BE2C (cell line): ENCODE measurements around the gene FBRSL1.

Experiments
- DNase-seq: peaks from one replicate; pipeline ENCODE4 v3.0.0-alpha.2; 2020
- H3K27me3 ChIP-seq: fragments of 250-450 bp; sonication (Bioruptor Pico); 2 replicates; pipeline ENCODE4 v1.5.1; 2020; ENCODE audit warnings: mild to moderate bottlenecking
- H3K36me3 ChIP-seq: fragments of 250-450 bp; sonication (Bioruptor Pico); 2 replicates; pipeline ENCODE4 v1.5.1; 2020; ENCODE audit warnings: mild to moderate bottlenecking
- H3K4me1 ChIP-seq: fragments of 250-450 bp; sonication (Bioruptor Pico); 2 replicates; pipeline ENCODE4 v1.5.1; 2020
- H3K4me3 ChIP-seq: 2 replicates; pipeline ENCODE4 v1.5.1; 2011; ENCODE audit warnings: low read depth, low read length
- H3K9me3 ChIP-seq: fragments of 250-450 bp; sonication (Bioruptor Pico); 2 replicates; pipeline ENCODE4 v1.5.1; 2020
- CTCF ChIP-seq: IDR thresholded peaks from 2 replicates; pipeline ENCODE4 v1.5.1; 2012; ENCODE audit warnings: mild to moderate bottlenecking, low read depth, low read length

FBRSL1 gene

DNA sequence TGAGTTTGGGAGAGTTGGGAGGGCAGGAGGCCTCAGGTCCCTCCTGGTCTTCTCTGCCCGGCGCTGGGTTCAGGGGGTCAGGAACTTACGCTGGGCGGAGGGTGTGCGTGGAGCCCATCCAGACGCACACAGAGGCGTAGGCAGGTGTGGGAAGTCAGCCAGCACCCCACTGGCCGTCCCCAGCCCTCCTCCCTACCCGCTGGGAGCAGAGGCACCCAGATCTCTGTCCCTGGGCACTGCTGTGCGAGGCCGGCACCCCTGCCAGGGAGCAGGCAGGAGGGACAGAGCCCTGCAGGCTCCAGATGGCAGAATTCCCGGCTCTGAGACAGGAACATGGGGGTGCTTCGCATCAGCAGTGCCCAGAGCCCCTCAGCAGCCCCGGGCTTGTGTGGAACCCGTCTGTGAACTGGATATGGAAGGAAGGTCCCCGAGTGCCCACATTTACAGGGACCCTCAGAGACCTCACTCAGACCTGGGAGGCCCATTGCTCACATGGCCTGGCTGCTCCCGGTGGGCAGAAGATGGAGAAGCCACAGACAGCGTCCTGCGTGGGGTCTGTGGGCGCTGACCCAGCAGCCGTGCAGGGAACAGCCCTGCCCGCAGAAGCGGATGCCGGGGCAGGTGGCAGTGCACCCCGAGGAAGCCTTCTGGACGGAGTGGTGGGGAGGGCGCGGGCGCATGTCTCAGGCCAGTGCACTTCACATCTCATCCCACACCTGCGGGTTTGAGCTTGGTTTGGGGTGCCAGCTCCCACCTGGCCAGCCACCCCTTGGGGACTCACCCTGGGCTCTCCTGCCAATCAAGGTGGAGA lies 61.1 kb downstream of the FBRSL1 start:
- Histone ChIP-seq H3K9me3 (no peaks in the 10 kb centered on the region), H3K4me1 (no peaks in the 10 kb centered on the region), H3K27me3 (no peaks in the 10 kb centered on the region), H3K4me3 (no peak overlapping the region), H3K36me3 (no peaks in the 10 kb centered on the region)
- TF ChIP-seq CTCF = no peak
- DNase-seq = no peak

GRCh38 chr12:132551641-132552031 lies 61.7 kb downstream of the FBRSL1 start:
- Histone ChIP-seq H3K4me1 (no peaks in the 10 kb centered on the region), H3K36me3 (no peaks in the 10 kb centered on the region), H3K9me3 (no peaks in the 10 kb centered on the region), H3K4me3 (no peak overlapping the region), H3K27me3 (no peaks in the 10 kb centered on the region)
- DNase-seq = no peak
- TF ChIP-seq CTCF = no peak

DNA sequence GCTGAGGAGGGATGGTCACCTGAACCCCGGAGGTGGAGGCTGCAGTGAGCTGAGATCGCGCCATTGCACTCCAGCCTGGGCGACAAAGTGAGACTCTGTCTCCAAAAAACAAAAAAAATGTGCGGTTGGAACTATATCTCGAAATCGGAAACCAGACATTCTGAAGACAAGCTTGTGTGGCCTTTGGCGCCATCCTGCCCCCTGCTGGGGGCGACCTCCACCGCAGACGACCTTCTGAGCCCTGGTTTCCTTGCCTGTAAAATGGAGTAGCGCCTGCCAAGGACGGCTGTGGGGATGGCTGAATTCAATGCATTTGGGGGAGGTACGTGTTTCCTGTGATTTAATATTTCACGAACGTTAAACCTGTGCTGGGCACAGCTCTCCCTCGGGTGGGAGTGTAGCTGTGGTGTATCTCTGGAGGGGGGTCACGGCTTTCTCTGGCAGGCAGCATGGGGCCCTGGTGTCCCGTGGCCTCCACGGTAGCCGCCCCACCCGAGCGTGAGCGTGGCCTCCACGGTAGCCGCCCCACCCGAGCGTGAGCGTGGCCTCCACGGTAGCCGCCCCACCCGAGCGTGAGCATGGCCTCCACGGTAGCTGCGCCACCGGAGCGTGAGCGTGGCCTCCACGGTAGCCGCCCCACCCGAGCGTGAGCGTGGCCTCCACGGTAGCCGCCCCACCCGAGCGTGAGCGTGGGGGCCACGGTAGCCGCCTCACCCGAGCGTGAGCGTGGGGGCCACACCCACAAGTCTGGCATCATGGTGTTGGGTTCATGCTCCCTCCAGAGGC lies 65.1 kb downstream of the FBRSL1 start:
- DNase-seq = no peak
- peak; percentile 34 for TF ChIP-seq CTCF
- Histone ChIP-seq H3K27me3 (peaks cover 11% of the 10 kb centered on the region), H3K36me3 (no peaks in the 10 kb centered on the region), H3K9me3 (no peaks in the 10 kb centered on the region), H3K4me1 (no peaks in the 10 kb centered on the region), H3K4me3 (no peak overlapping the region)

DNA sequence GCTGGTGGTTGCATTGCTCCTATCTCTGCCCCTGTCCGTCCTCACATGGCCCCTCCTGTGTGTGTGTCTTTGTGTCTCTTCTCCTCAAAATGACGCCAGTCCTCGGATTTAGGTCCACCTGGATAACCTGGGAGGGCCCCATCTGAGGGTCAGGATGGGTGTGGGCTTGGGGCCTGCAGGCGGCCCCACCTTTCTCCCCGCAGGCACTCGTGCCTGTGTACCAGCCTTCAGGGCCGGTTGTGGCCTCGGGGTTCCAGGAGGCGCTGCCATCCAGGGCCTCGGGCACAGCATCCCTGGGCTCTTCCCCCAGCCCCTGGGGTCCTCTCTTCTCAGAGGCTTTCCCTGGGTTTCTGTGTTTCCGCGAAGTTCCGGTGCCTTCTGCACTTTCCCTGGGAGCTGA lies 65.7 kb downstream of the FBRSL1 start:
- Histone ChIP-seq H3K27me3 (peaks cover 18% of the 10 kb centered on the region), H3K36me3 (no peaks in the 10 kb centered on the region), H3K9me3 (no peaks in the 10 kb centered on the region), H3K4me3 (no peak overlapping the region), H3K4me1 (no peaks in the 10 kb centered on the region)
- no peak for TF ChIP-seq CTCF
- DNase-seq = no peak

GRCh38 chr12:132556216-132556615 lies 66.3 kb downstream of the FBRSL1 start:
- H3K27me3 ChIP-seq = peaks cover 20% of the 10 kb centered on the region

More at GRCh38 chr12:132556216-132556615, 66.3 kb downstream of the FBRSL1 start:
- Histone ChIP-seq H3K9me3 (no peaks in the 10 kb centered on the region), H3K4me3 (no peak overlapping the region), H3K36me3 (no peaks in the 10 kb centered on the region), H3K4me1 (no peaks in the 10 kb centered on the region)
- DNase-seq = no peak
- no peak for TF ChIP-seq CTCF
